Islet of Langerhans (tissue), 1 donor: ENCODE results near the gene KCNK2.

Source experiments
- FAIRE-seq: peaks from one replicate; lab custom pipeline; 2011; peaks lifted over from hg19 to GRCh38; lab: Jason Lieb, UNC

KCNK2 gene

GRCh38 chr1:215101511-215101910 is 19.0 kb downstream of the KCNK2 start:
- FAIRE-seq, result no peak

GRCh38 chr1:215104283-215104682 is 21.7 kb downstream of the KCNK2 start:
- FAIRE-seq, result no peak

GRCh38 chr1:215106067-215106466 is 23.5 kb downstream of the KCNK2 start:
- FAIRE-seq, result no peak

- FAIRE-seq, result no peak
Measured at GRCh38 chr1:215109171-215109570, 26.6 kb downstream of the KCNK2 start.

GRCh38 chr1:215111916-215112315 is 29.4 kb downstream of the KCNK2 start:
- FAIRE-seq, result no peak

GRCh38 chr1:215113776-215114153 is 31.2 kb downstream of the KCNK2 start:
- FAIRE-seq, result no peak

GRCh38 chr1:215114154-215114933 is 31.8 kb downstream of the KCNK2 start:
- FAIRE-seq, result no peak

- no peak for FAIRE-seq
Measured at GRCh38 chr1:215115760-215116159, 33.2 kb downstream of the KCNK2 start.

- FAIRE-seq, result no peak
Measured at GRCh38 chr1:215118081-215118480, 35.5 kb downstream of the KCNK2 start.

GRCh38 chr1:215119056-215119455 is 36.5 kb downstream of the KCNK2 start:
- no peak for FAIRE-seq

- no peak for FAIRE-seq
Measured at GRCh38 chr1:215119719-215120365, 37.3 kb downstream of the KCNK2 start.

- FAIRE-seq, result no peak
Measured at GRCh38 chr1:215128504-215128903, 46.0 kb downstream of the KCNK2 start.

GRCh38 chr1:215131291-215131690 is 48.8 kb downstream of the KCNK2 start:
- no peak for FAIRE-seq

GRCh38 chr1:215132156-215132555 is 49.6 kb downstream of the KCNK2 start:
- FAIRE-seq, result no peak

GRCh38 chr1:215133532-215133931 is 51.0 kb downstream of the KCNK2 start:
- no peak for FAIRE-seq

- FAIRE-seq, result no peak
Measured at GRCh38 chr1:215137985-215138384, 55.4 kb downstream of the KCNK2 start.

- no peak for FAIRE-seq
Measured at GRCh38 chr1:215140135-215140534, 57.6 kb downstream of the KCNK2 start.

- FAIRE-seq, result no peak
Measured at GRCh38 chr1:215141460-215141859, 58.9 kb downstream of the KCNK2 start.

- FAIRE-seq, result no peak
Measured at GRCh38 chr1:215143497-215143896, 61.0 kb downstream of the KCNK2 start.

GRCh38 chr1:215146240-215146975 is 63.9 kb downstream of the KCNK2 start:
- no peak for FAIRE-seq

GRCh38 chr1:215147024-215147423 is 64.5 kb downstream of the KCNK2 start:
- no peak for FAIRE-seq

- FAIRE-seq, result no peak
Measured at GRCh38 chr1:215151841-215152549, 69.5 kb downstream of the KCNK2 start.

GRCh38 chr1:215156232-215156631 is 73.7 kb downstream of the KCNK2 start:
- FAIRE-seq, result no peak
